A549 treated with DMSO at 1 μM for 4 hours (cell line): ENCODE measurements around the gene RECK. TPM values are rescaled to one million over a fixed set of nuclear protein-coding genes. Genes with fewer than 3 reads are reported as not detected.

Experiments
- total RNA-seq: library from RNA; stranded (reverse); fragments of 200-300 nt; extraction: Qiagen RNA extraction; gene quantifications from 5 replicates; pipeline ENCODE4 v1.2.3, GENCODE V29; 2022; ENCODE audit warnings: low read depth

RECK gene, protein sequence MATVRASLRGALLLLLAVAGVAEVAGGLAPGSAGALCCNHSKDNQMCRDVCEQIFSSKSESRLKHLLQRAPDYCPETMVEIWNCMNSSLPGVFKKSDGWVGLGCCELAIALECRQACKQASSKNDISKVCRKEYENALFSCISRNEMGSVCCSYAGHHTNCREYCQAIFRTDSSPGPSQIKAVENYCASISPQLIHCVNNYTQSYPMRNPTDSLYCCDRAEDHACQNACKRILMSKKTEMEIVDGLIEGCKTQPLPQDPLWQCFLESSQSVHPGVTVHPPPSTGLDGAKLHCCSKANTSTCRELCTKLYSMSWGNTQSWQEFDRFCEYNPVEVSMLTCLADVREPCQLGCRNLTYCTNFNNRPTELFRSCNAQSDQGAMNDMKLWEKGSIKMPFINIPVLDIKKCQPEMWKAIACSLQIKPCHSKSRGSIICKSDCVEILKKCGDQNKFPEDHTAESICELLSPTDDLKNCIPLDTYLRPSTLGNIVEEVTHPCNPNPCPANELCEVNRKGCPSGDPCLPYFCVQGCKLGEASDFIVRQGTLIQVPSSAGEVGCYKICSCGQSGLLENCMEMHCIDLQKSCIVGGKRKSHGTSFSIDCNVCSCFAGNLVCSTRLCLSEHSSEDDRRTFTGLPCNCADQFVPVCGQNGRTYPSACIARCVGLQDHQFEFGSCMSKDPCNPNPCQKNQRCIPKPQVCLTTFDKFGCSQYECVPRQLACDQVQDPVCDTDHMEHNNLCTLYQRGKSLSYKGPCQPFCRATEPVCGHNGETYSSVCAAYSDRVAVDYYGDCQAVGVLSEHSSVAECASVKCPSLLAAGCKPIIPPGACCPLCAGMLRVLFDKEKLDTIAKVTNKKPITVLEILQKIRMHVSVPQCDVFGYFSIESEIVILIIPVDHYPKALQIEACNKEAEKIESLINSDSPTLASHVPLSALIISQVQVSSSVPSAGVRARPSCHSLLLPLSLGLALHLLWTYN
- total RNA-seq, result 5.0 to 7.2 TPM (median 6.7 TPM) in 5 replicates

GRCh38 chr9:36036780-36037548 lies at the start of gene RECK:
RECK (plus strand) TSS chr9:36036913; CDS start chr9:36036999, 86 bp downstream.

GRCh38 chr9:36136272-36136893 lies 99.7 kb downstream of the RECK start, which contains the start of gene GLIPR2:
GLIPR2 (plus strand) TSS chr9:36136733; CDS start chr9:36136779, 46 bp downstream.

DNA sequence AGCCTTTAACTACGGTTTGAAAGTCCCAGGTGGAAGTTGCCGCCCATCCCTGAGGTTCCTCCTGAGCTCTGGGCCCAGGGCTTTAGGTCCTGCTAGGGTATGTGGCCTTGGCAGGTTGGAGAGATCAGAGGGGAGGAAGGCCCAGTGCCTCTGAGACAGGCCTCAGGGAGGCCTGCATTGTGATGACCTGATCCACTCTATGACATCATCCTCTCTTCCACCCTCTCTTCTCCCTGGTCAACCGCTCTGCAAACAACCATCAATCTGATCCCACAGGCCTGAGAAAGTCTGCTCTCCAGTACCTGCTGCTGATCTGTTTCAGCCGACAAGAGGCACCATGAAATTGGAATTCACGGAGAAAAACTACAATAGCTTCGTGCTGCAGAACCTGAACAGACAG lies 132.5 kb downstream of the RECK start, which contains the start of gene CCIN:
CCIN (plus strand) TSS at position 223 of the 400 bp plus-strand sequence; CDS start at position 338, 115 bp downstream.

Other genes with a start within 250 kb of the RECK start
- 3.8 to 6.4 TPM (median 5.9 TPM) in 5 replicates for gene NPR2, start 245.3 kb upstream of the RECK start, total RNA-seq
- 0.24 to 0.70 TPM (median 0.46 TPM) in 4 of 5 replicates, not detected in the other for gene SPAG8, start 224.7 kb upstream of the RECK start, total RNA-seq
- gene HINT2, start 221.9 kb upstream of the RECK start, total RNA-seq, result 73.1 to 103 TPM (median 93.6 TPM) in 5 replicates
- gene FAM221B, start 208.2 kb upstream of the RECK start, total RNA-seq, result not detected in 5 replicates
- gene TMEM8B, start 207.7 kb upstream of the RECK start, total RNA-seq, result 1.5 to 3.4 TPM (median 3.1 TPM) in 5 replicates
- not detected in 5 replicates for gene OR13J1, start 166.5 kb upstream of the RECK start, total RNA-seq
- 0.11 to 0.17 TPM (median 0.14 TPM) in 3 of 5 replicates, not detected in the others for gene HRCT1, start 130.7 kb upstream of the RECK start, total RNA-seq
- 0.08 TPM in 1 of 5 replicates, not detected in the others for gene SPAAR, start 127.4 kb upstream of the RECK start, total RNA-seq
- gene OR2S2, start 78.8 kb upstream of the RECK start, total RNA-seq, result not detected in 5 replicates
- gene GLIPR2, start 99.8 kb downstream of the RECK start, total RNA-seq, result 8.5 to 12.9 TPM (median 10.6 TPM) in 5 replicates
- 0.06 to 0.10 TPM in 2 of 5 replicates, not detected in the others for gene CCIN, start 132.5 kb downstream of the RECK start, total RNA-seq
- 280 to 428 TPM (median 379 TPM) in 5 replicates for gene CLTA, start 154.0 kb downstream of the RECK start, total RNA-seq
- 12.8 to 17.6 TPM (median 16.7 TPM) in 5 replicates for gene GNE, start 221.5 kb downstream of the RECK start, total RNA-seq